HG03342 (cell line): ENCODE measurements around the gene ANKMY1.

Experiments used
- ATAC-seq: cut with Tn5 transposase; IDR thresholded peaks from one replicate; pipeline ENCODE4 v1.9.1; 2021; ENCODE audit warnings: mild to moderate bottlenecking, moderate library complexity; ENCODE audit not compliant: unreplicated experiment

Gene ANKMY1

GRCh38 chr2:240462707-240463273 is 95.0 kb downstream of the ANKMY1 start:
- no peak for ATAC-seq

- ATAC-seq = no peak
Measured at GRCh38 chr2:240462073-240462706, 95.6 kb downstream of the ANKMY1 start.

- ATAC-seq = no peak
Measured at GRCh38 chr2:240461471-240462072, 96.2 kb downstream of the ANKMY1 start.

- ATAC-seq = no peak
Measured at GRCh38 chr2:240460781-240461431, 96.9 kb downstream of the ANKMY1 start.

GRCh38 chr2:240460253-240460711 is 97.5 kb downstream of the ANKMY1 start:
- ATAC-seq = no peak

- ATAC-seq = no peak
Measured at GRCh38 chr2:240459401-240460252, 98.2 kb downstream of the ANKMY1 start.

- ATAC-seq = no peak
Measured at GRCh38 chr2:240458900-240459391, 98.8 kb downstream of the ANKMY1 start.

GRCh38 chr2:240458044-240458899 is 99.5 kb downstream of the ANKMY1 start:
- ATAC-seq = no peak

GRCh38 chr2:240457223-240458043 is 100.4 kb downstream of the ANKMY1 start:
- ATAC-seq = no peak

- ATAC-seq = no peak
Measured at GRCh38 chr2:240456447-240457222, 101.2 kb downstream of the ANKMY1 start.

GRCh38 chr2:240455647-240456446 is 101.9 kb downstream of the ANKMY1 start:
- no peak for ATAC-seq

GRCh38 chr2:240455272-240455646 is 102.5 kb downstream of the ANKMY1 start:
- no peak for ATAC-seq

DNA sequence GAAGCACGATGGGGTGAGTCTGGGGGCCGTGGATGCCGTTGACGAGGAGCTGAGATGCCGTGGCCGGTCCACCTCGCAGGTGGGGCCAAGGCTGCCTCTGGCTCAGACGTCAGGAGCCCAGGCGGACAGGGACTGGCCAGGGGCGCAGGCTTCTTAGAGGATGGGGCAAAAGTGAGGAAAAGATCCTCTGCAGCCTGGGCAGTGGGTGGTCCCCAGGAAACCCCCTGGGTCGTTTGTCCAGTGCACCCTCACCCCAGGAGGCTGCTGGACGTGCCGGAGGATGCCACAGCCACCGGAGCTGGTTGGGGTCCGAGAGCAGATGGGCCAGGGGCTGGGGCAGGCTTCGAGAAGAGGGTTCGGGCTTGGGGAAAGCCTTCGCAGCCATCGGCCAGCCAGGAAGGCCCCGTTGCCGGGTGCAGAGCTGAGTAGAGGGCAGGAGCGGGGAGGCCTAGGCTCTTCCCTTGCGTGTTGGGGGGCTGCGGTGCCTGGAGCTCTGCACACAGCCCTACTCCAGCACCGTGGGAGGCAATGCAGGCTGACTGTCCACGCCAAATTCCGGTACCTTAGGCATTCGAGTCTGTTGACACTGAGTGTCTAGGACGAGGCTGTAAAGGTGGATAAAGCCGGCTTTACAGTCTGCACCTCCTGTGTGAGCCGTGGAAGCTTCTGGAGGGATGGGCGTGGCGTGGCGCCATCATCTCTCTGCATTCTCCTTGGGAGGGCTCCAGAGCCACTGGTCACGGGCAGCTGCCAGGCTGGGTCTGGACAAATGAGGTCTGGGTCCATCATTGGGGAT is 103.5 kb downstream of the ANKMY1 start:
- ATAC-seq = no peak

DNA sequence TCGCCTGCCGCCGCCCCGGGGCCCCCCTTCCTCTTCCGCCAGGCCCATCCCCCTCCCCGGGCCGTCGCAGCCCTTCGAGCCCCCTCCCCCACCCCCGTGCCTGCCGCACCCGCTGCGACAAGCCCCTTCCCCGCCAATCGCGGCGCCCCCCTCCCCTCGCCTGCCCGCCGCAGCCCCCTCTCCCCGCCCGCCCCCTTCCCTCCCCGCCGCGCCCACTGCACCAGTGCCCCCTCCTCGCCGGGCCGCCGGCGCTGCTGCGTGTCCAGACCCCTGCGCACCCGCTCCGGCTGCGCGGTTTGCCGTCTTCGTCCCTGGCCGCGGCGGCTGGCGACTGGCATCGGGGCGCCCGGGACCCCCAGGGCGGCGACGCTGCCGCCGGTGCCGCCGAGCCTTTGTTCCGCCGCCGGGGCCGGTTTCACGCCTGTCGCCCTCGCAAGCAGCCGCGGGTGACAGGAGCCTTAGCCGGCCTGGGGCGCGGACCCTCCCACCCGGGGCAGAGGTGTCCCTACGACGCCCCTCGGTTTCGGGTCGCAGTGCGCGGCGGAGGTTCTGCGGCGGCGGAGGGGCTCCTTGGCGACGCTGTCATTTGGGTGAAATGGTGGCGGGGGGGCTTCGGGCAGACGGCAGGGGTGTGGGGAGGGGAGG is 104.2 kb downstream of the ANKMY1 start:
- ATAC-seq = no peak

DNA sequence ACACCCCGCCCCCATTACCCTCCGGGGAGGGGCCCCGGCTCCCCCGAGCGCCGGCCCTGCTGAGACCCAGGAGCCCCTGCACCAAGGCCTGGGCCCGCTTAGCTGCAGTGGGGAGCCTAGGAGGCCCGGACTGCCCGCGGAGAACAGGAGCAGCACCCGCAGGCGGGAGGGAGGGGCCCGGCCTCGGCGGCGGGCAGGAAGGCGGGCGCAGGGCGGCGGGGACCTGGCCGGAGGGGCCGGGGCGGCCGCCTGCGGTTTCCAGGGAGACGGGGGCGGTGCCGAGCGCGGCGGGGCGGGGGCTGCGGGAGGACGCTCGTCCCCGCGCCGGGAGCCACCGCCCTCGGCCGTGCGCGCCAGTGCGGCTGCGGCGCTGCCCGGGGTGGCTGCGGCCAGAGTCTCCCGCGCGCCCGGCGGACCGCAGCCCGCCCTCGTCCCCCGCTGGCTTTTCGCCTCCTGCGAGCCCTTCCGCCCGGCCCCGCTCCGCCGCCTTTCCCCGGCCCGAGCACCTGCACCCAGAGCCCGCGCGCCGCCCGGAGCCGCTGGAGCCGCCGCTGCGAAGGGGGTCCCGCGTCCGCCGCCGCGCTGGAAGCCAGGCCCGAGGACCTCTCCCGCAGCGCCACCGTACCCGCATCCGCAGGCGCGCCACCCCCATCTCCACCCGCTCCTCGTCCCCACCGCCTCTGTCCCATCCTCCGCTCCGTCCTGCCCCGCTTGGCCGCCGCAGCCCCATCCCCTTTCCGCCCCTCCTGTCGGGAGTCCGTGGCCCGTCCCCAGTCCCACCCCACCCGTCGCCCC is 105.1 kb downstream of the ANKMY1 start:
- no peak for ATAC-seq
